Heart right ventricle (tissue), 16 donors: ENCODE results near the gene OSBPL5. TPM values are rescaled to one million over a fixed set of nuclear protein-coding genes. Genes with fewer than 3 reads are reported as not detected.

Experiments
- ATAC-seq, 8 donors: fragments of 200-7000 bp; cut with Tn5 transposase; one replicate each; pipeline ENCODE4 v1.9.1; 2020; ENCODE audit warnings: mild to moderate bottlenecking in 8 of 8, moderate library complexity in 8 of 8, moderate number of reproducible peaks in 1 of 8
- DNase-seq, 2 donors: peaks; one replicate each; pipeline ENCODE4 v3.0.0-alpha.2; 2020
- H3K27ac ChIP-seq, 10 donors: fragments of 200-600 bp; sonication (generic) in 2 of 10; one replicate each; pipeline versions ENCODE4 v1.5.0 to v1.8.0; 2020 to 2022; ENCODE audit warnings: mild to moderate bottlenecking in 3 of 10
- H3K27me3 ChIP-seq, 7 donors: fragments of 200-600 bp; one replicate each; pipeline ENCODE4 v1.8.0; 2021 to 2022; ENCODE audit warnings: mild to moderate bottlenecking in 2 of 7
- H3K36me3 ChIP-seq, 9 donors: fragments of 200-600 bp; sonication (generic) in 1 of 9; one replicate each; pipeline versions ENCODE4 v1.5.0 to v1.8.0; 2020 to 2022; ENCODE audit warnings: mild to moderate bottlenecking in 2 of 9
- H3K4me1 ChIP-seq, 9 donors: fragments of 200-600 bp; sonication (generic) in 1 of 9; one replicate each; pipeline versions ENCODE4 v1.5.0 to v1.8.0; 2020 to 2022; ENCODE audit warnings: mild to moderate bottlenecking in 4 of 9
- H3K4me3 ChIP-seq, 10 donors: fragments of 200-600 bp; sonication (generic) in 2 of 10; one replicate each; pipeline versions ENCODE4 v1.5.0 to v1.8.0; 2020 to 2022; ENCODE audit warnings: mild to moderate bottlenecking in 7 of 10, moderate library complexity in 2 of 10
- H3K9me3 ChIP-seq, 11 donors: fragments of 200-600 bp in 10 of 11; sonication (generic) in 2 of 11; one replicate each; pipeline versions ENCODE4 v1.5.0 to v1.8.0; 2013 to 2022; ENCODE audit warnings: mild to moderate bottlenecking in 2 of 11, control low read depth in 1 of 11, moderate library complexity in 1 of 11
- CTCF ChIP-seq, 9 donors: fragments of 200-600 bp; sonication (generic) in 2 of 9; IDR thresholded peaks; one replicate each; pipeline versions ENCODE4 v1.5.0 to v1.8.0; 2021 to 2022; ENCODE audit warnings: antibody characterized with exemption in 9 of 9, mild to moderate bottlenecking in 5 of 9, moderate library complexity in 1 of 9
- WGBS, 2 donors: extraction: QIAGEN DNeasy Blood & Tissue Kit; methylation state at CpG; one replicate each; pipeline ENCODE4 v1.1.7; 2013; ENCODE audit warnings: inconsistent platforms in 1 of 2; 5-methylcytosine and 5-hydroxymethylcytosine counted together
- intact Hi-C, 10 donors: fragments of 100-400 bp; cut with DNase I; formaldehyde crosslinking; loops; one replicate each; pipeline versions ENCODE4 v1.11.1 to v1.14.2; 2022
- polyA plus RNA-seq, 2 donors: library from polyadenylated mRNA; stranded (reverse); fragments of 200-250 nt; gene quantifications; one replicate each; pipeline ENCODE4 v1.2.3, GENCODE V29; 2013
- total RNA-seq, 10 donors: library from RNA; stranded (reverse); fragmentation: NEBNext Ultra II Directional in 3 of 10; extraction: Animal tissue kit (Norgen Biotek cat#: 25700) in 3 of 10; gene quantifications; one replicate each; pipeline versions ENCODE4 v1.2.1 to v1.2.4, GENCODE V29; 2021 to 2023
- donor health status: Arrhythmogenic right ventricular cardiomyopathy.
- donor health status: ischemic (EF 13 %, LVEDD 7.1; RV severe dilation, severe dysfunction).
- donor health status: healthy with polysubstance abuse.
- donor health status: DM: no; HTN: yes; CAD: no.
- donor health status: DM: no; HTN: no; CAD: no.
- donor health status: ischemic (EF 25% LVEDD 6.9; RV normal size, moderate dysfunction).
- donor health status: ischemic (EF 25% LVEDD 5.7; RV mildly dilated, moderate dysfunction).
- donor health status: healthy.
- donor health status: DM: yes; HTN: yes; CAD: no.
- donor health status: Ischemic cardiomyopathy.
- donor health status: ischemic (EF 35%, LVEDD 5.7; RV mildly dilated, moderate dysfunction).
- donor health status: nonischemic (EF 11% LVEDD 7.7; RV severe dilation, severe dysfunction).
- donor health status: DM: yes; HTN: yes; CAD: no.
- donor health status: PGD.
- donor health status: ischemic (EF 29% LVEDD 5.4; RV normal size, mild dysfunction).
- donor health status: nonischemic (EF 23%, LVEDD 6.1; RV moderate dilation, normal function).

Gene OSBPL5
- total and polyA plus RNA-seq, 12 donors: 10.4 to 18.7 (median 15.5) TPM

- no peaks in the 10 kb centered on the region for H3K36me3 ChIP-seq
- no peaks in the 10 kb centered on the region for H3K9me3 ChIP-seq
- ATAC-seq (peak in 2 of 8 donors; percentile 3 to 4), DNase-seq (peak in 1 of 2 donors; percentile 8)
- intact Hi-C loops: no loop called here
- 87 to 92% methylated on average over 13 of the region's 13 CpGs for WGBS, 2 donors
- no peak for TF ChIP-seq CTCF (IDR thresholded peaks at IDR 0.05)
- no peak overlapping the region for H3K4me3 ChIP-seq
- H3K27me3 ChIP-seq: no peaks in the 10 kb centered on the region
- peak overlapping the region in 3 of 10 donors; percentile 28 to 53 (median 39) for H3K27ac ChIP-seq
- H3K4me1 ChIP-seq: peaks cover 17 to 66% (median 43%) of the 10 kb centered on the region in 9 donors
These were observed 28.3 kb downstream of the OSBPL5 start for GRCh38 chr11:3136546-3137455.

GRCh38 chr11:3135481-3136440, 29.3 kb downstream of the OSBPL5 start:
- Histone ChIP-seq H3K36me3 (no peaks in the 10 kb centered on the region), H3K9me3 (no peaks in the 10 kb centered on the region), H3K4me3 (no peak overlapping the region), H3K4me1 (peaks cover 17 to 67% (median 43%) of the 10 kb centered on the region in 9 donors), H3K27me3 (no peaks in the 10 kb centered on the region), H3K27ac (peak overlapping the region in 8 of 10 donors; percentile 19 to 53 (median 28))
- WGBS, 2 donors: 62 to 78% methylated on average over 15 of the region's 15 CpGs
- no peak for TF ChIP-seq CTCF (IDR thresholded peaks at IDR 0.05)
- ATAC-seq (peak in 7 of 8 donors; percentile 21 to 51 (median 35)), DNase-seq (peak in 1 of 2 donors; percentile 32)
- intact Hi-C loops: no loop called here

- Histone ChIP-seq H3K9me3 (no peaks in the 10 kb centered on the region), H3K4me1 (peaks cover 17 to 70% (median 43%) of the 10 kb centered on the region in 9 donors), H3K27me3 (no peaks in the 10 kb centered on the region), H3K4me3 (no peak overlapping the region), H3K36me3 (no peaks in the 10 kb centered on the region), H3K27ac (peak overlapping the region in 8 of 10 donors; percentile 9 to 53 (median 24))
- DNase-seq (peak in 1 of 2 donors; percentile 38), ATAC-seq (peak; percentile 24 to 59 (median 50))
- intact Hi-C loops: no loop called here
- 65 to 71% methylated on average over 26 to 27 of the region's 27 CpGs for WGBS, 2 donors
- no peak for TF ChIP-seq CTCF (IDR thresholded peaks at IDR 0.05)
These were observed 30.2 kb downstream of the OSBPL5 start for GRCh38 chr11:3134651-3135480.
